GM21381 (cell line): ENCODE results near the gene HNRNPUL1.
"Not testable (repeated sequence)": the region's sequence is repeated elsewhere in the genome, so short reads cannot be mapped to it uniquely, and the experiment has no call there.

Experiments used
- ATAC-seq: cut with Tn5 transposase; IDR thresholded peaks from one replicate; pipeline ENCODE4 v1.9.1; 2021; ENCODE audit warnings: mild to moderate bottlenecking, moderate library complexity; ENCODE audit not compliant: unreplicated experiment

Gene HNRNPUL1

GRCh38 chr19:41324231-41324702 lies 60.1 kb downstream of the HNRNPUL1 start:
- ATAC-seq = no peak

- ATAC-seq = no peak
Measured at GRCh38 chr19:41324921-41325639, 60.9 kb downstream of the HNRNPUL1 start.

GRCh38 chr19:41325640-41325946 lies 61.4 kb downstream of the HNRNPUL1 start:
- no peak for ATAC-seq

GRCh38 chr19:41325947-41326706 lies 62.0 kb downstream of the HNRNPUL1 start:
- no peak for ATAC-seq

GRCh38 chr19:41327076-41327575 lies 63.0 kb downstream of the HNRNPUL1 start:
- ATAC-seq = no peak

DNA sequence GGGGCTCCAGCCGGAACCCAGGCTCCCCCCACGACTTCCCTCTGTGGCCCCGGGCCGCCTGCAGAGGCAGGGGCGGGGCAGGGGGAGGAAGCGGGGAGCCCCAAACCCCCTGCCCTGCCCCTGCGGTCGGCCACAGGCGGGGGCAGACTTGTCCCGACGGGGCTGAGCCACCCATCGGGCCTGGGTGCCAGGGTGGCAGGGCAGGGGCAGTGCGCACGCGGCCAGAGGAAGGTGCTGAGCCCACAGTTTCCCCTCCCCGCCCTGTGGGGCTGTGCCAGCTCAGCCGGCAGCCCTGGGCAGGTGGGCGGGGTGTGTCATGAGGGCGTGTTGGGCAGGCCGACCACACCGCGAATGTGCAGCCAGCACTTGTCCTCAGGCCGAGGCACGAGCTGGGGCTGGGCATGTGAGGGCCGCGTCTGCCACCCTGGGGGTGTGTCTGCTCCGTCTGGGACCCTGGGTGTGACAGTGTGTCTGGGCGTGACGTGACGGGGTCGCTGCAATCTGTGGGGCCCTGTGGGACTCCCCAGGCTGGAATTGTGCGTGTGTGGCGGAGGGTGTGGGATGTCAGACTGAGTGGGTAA lies 63.5 kb downstream of the HNRNPUL1 start:
- ATAC-seq = peak; percentile 66

DNA sequence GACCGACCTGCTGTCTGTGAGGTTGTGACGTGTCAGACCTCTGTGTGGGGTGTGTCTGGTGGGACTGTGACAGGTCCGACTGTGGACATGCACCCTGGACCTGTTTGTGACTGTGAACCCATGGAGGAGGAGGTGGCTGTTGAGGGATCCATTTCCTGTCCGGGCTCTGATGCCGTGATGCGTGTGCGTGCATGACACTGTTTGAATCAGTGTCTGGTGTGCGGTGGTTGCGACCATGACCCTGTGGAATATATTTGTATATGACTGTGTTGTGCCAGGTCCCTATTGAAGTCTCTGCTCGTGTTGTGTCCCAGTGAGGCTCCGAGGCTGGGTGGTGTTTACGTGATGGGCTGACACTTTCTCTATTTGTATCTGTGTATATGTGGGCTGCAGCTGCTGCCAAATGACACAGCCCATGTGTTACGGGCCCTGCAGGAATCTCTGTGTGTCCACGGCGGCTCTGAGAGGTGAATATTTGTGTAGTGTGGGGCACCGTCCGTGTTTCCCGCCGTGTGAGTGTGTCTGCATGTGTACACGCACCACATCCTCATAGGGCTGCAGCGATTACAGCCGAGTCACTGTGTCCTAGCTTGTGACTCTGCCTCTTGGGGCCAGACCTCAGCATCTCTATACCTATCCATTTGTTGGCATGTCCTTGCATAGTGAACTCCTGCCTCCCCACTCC lies 64.1 kb downstream of the HNRNPUL1 start:
- ATAC-seq = peak; percentile 8

- no peak for ATAC-seq
Measured at GRCh38 chr19:41328842-41329225, 64.7 kb downstream of the HNRNPUL1 start.

- no peak for ATAC-seq
Measured at GRCh38 chr19:41330481-41330880, 66.3 kb downstream of the HNRNPUL1 start.

- no peak for ATAC-seq
Measured at GRCh38 chr19:41330946-41331678, 66.9 kb downstream of the HNRNPUL1 start.

- ATAC-seq = no peak
Measured at GRCh38 chr19:41332000-41332399, 67.8 kb downstream of the HNRNPUL1 start.

- no peak for ATAC-seq
Measured at GRCh38 chr19:41332468-41332867, 68.3 kb downstream of the HNRNPUL1 start.

DNA sequence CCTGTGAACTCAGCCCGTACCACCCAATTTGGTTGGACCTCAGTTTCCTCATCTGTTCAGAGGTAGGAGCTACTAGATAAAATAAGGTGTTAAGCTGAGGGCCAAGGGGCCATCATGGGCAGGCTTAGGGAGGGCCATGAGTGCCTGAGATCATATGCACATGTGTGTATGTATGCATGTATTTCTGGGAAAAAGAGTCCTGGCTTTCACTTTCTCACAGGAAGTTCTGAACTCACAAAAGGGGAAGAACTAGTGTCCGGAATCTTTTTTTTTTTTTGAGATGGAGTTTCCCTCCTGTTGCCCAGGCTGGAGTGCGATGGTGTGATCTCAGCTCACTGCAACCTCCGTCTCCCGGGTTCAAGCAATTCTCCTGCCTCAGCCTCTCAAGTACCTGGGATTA lies 70.6 kb downstream of the HNRNPUL1 start:
- no peak for ATAC-seq

DNA sequence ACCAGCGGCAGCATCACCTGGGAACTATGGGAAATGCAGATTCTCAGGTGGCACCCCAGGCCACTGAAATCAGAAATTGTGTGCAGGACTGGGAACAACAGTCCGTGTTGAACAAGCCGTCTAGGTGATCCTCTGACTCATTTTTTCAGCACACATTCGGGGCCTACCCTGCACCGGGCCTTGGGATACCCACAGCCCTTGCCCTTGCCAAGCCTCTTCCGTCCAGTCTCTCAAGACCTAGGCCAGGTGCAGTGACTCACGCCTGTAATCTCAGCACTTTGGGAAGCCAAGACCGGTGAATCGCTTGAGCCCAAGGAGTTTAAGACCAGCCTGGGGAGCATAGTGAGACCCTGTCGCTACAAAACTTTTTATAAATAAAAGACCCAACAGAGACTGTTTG lies 71.3 kb downstream of the HNRNPUL1 start:
- no peak for ATAC-seq

DNA sequence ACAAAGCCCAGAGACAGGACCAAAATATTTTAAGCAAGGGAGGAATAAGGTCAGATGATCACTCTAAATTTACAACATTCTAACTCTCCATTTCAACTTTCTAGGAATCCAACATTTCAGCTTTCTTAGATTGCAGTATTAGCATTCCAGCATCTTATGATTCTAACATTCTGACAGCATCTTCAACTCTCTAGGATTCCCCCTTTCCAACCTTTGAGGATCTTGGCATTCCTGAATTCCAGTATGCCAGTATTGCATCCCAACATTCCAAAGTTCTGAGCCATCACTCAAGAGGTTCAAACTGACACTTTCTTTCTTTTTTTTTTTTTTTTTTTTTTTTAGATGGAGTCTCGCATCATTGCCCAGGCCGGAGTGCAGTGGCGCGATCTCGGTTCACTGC lies 75.8 kb downstream of the HNRNPUL1 start:
- ATAC-seq = no peak

GRCh38 chr19:41341669-41342490 lies 77.7 kb downstream of the HNRNPUL1 start:
- ATAC-seq = no peak

GRCh38 chr19:41344162-41344561 lies 80.0 kb downstream of the HNRNPUL1 start:
- ATAC-seq = no peak

GRCh38 chr19:41346916-41347315 lies 82.7 kb downstream of the HNRNPUL1 start:
- ATAC-seq = not testable (repeated sequence)

- ATAC-seq = peak; percentile 4
Measured at GRCh38 chr19:41350735-41351338, 86.7 kb downstream of the HNRNPUL1 start.
